CD1c-positive myeloid dendritic cell (primary cell): ENCODE data around the gene PIK3R3.
"Not testable (repeated sequence)": the region's sequence is repeated elsewhere in the genome, so short reads cannot be mapped to it uniquely, and the experiment has no call there.

Experiments used
- DNase-seq: peaks from one replicate; pipeline ENCODE4 v3.0.0-alpha.2; 2016; ENCODE audit errors: extremely low spot score

Gene PIK3R3

DNA sequence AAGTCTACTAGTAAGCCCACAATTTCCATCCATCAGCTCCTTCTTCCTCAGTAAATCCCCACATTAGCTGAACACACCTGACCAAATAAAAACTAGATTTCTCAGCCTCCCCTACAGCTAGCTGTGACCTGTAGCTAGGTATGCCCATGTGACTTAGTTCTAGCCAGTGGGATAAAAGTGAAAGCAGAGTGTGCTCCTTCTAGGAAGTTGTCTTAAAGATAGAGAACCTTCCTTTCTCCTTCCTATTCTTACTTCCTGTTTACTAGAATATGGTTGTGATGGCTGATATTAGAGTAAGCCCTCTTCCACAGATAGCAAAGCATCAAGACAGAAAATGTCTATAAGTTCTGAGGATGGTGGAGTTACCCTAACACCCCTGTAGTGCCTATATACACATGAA is 67.0 kb downstream of the PIK3R3 start:
- DNase-seq = peak; percentile 41

GRCh38 chr1:46064708-46065107 is 67.7 kb downstream of the PIK3R3 start:
- no peak for DNase-seq

GRCh38 chr1:46062651-46063319 is 69.6 kb downstream of the PIK3R3 start:
- no peak for DNase-seq

DNA sequence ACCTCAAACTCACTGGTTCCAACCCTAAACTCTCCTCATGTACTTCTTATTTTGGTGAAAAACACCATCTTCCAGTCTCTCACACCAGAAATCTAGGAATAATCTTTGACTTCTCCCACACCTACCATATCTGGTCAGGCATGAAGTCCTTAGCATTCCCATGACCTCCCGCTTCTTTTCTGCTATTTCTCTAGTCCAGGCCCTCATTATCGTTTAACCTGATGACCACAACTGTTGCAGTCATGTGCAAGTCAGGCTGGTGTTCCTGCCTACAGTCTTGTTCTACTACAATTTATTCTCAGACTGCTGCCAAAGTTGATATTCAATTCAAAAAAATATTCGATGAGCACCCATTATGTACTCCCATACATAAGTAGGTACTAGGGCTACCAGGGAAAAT is 71.3 kb downstream of the PIK3R3 start:
- DNase-seq = no peak

- no peak for DNase-seq
Observed at GRCh38 chr1:46058936-46059335, 73.5 kb downstream of the PIK3R3 start.

DNA sequence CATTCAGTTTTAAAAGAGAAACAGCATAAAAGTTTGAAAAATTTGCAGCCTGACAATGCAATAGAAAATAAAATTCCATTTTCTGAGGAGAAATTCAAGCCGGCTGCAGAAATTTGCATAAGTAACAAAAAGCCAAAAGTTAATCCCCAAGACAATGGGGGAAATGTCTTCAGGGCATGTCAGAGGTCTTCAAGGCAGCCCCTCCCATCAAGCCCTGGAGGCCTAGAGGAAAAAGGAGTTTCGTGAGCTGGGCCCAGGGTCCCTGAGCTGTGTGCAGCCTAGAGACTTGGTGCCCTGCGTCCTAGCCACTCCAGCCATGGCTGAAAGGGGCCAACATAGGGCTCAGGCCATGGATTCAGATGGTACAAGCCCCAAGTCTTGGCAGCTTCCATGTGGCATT is 74.6 kb downstream of the PIK3R3 start:
- no peak for DNase-seq

DNA sequence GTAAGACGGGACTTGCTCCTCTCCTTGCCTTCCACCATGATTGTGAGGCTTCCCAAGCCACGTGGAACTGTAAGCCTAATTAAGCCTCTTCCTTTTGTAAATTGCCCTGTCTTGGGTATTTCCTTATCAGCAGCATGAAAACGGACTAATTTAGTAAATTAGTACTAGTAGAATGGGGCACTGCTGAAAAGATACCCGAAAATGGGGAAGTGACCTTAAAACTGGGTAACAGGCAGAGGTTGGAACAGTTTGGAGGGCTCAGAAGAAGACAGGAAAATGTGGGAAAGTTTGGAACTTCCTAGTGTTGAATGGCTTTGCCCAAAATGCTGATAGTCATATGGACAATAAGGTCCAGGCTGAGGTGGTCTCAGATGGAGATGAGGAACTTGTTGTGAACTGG is 75.2 kb downstream of the PIK3R3 start:
- DNase-seq = not testable (repeated sequence)

DNA sequence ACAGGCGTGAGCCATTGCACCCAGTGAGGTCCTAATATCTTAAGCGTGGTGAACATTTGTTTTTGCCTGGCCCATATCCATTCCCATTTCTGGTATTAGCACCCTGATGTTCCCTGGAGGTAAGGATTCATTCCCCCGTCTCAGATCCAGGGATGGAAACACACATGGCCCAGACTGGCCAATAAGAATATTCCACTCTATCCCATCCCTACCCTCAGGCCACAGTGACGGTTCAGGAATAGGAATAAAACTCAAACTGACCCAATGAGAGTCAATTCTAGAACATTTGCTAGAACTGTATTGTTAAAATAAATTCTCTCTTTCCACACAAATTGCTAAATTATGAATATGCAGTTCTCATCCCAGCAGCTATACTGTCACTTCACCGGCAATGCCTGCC is 76.1 kb downstream of the PIK3R3 start:
- DNase-seq = no peak

GRCh38 chr1:46053734-46054133 is 78.7 kb downstream of the PIK3R3 start:
- no peak for DNase-seq

GRCh38 chr1:46044116-46044515 is 88.3 kb downstream of the PIK3R3 start:
- DNase-seq = no peak

- DNase-seq = peak; percentile 45
Observed at GRCh38 chr1:46043458-46044017, 88.9 kb downstream of the PIK3R3 start.

- no peak for DNase-seq
Observed at GRCh38 chr1:46041974-46042373, 90.5 kb downstream of the PIK3R3 start.

DNA sequence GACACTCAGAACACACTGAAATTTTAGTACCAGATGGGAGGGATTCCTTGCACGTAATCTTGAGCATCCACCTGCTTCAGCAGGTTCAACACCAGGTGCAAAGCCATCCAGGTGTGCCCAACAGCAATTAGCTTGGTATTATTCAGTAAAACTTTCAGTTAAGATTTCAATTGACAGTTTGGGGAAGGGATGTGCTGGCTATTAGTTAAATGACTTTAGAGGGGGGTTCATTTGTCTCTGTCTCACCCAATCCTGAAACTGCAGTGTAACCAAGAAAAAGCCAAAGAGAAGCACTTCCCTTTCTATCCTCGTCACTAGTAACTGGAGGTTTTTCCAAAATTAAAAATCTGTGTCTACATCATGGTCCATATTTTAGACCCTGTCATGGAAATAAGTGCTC is 90.9 kb downstream of the PIK3R3 start:
- DNase-seq = no peak

- DNase-seq = peak; percentile 11
Observed at GRCh38 chr1:46039571-46040052, 92.8 kb downstream of the PIK3R3 start.

DNA sequence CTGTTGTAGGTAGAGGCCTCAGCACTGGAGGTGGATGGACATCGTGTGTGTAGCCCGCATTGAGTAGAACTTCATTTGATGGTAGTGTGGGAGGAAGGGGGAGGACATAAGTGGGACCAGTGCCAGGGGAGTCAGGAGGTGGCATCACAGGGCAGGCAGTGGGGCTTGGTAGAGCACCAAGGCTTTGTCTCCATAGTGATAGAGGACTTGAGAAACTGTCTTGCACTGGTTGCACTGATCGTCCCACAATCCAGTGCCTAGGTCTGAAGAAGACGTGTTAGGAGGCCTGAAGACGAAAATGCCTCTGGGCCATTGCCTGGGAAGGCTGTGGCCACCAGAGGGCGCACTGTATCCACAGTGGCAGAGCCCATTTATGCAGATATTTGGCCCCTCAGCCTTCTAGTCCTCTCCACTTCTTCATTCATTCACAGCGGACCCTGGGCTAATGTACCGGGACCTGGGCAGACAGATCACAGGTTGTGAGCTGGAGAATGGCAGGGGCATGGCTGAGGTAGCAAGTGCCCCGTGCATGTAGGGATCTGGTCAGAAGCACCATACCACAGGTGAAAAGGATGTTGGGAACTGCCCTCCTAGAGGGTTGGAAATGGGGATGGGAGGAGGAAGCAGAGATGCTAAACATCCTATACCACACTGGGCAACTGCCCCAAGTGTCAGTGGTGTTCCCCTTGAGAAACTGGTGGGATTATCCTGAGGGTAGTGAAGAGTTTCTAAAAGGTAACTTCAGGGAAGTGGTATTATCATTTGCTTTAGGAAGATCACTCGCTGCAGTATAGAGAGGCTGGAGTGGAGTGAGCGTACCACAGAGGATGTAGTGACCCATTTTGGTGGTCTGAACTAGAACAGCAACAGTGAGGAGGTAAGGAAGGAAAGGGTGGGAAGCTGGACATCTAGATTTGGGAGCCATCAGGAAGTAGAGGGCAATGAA is 95.3 kb downstream of the PIK3R3 start:
- DNase-seq = peak; percentile 84

DNA sequence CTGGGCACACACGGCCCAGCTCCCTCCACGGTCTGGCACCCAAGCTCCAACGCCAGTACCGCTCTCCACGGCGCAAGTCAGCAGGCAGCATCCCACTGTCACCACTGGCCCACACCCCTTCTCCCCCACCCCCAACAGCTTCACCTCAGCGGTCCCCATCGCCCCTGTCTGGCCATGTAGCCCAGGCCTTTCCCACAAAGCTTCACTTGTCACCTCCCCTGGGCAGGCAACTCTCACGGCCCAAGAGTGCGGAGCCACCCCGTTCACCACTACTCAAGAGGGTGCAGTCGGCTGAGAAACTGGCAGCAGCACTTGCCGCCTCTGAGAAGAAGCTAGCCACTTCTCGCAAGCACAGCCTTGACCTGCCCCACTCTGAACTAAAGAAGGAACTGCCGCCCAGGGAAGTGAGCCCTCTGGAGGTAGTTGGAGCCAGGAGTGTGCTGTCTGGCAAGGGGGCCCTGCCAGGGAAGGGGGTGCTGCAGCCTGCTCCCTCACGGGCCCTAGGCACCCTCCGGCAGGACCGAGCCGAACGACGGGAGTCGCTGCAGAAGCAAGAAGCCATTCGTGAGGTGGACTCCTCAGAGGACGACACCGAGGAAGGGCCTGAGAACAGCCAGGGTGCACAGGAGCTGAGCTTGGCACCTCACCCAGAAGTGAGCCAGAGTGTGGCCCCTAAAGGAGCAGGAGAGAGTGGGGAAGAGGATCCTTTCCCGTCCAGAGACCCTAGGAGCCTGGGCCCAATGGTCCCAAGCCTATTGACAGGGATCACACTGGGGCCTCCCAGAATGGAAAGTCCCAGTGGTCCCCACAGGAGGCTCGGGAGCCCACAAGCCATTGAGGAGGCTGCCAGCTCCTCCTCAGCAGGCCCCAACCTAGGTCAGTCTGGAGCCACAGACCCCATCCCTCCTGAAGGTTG is 97.6 kb downstream of the PIK3R3 start:
- no peak for DNase-seq

DNA sequence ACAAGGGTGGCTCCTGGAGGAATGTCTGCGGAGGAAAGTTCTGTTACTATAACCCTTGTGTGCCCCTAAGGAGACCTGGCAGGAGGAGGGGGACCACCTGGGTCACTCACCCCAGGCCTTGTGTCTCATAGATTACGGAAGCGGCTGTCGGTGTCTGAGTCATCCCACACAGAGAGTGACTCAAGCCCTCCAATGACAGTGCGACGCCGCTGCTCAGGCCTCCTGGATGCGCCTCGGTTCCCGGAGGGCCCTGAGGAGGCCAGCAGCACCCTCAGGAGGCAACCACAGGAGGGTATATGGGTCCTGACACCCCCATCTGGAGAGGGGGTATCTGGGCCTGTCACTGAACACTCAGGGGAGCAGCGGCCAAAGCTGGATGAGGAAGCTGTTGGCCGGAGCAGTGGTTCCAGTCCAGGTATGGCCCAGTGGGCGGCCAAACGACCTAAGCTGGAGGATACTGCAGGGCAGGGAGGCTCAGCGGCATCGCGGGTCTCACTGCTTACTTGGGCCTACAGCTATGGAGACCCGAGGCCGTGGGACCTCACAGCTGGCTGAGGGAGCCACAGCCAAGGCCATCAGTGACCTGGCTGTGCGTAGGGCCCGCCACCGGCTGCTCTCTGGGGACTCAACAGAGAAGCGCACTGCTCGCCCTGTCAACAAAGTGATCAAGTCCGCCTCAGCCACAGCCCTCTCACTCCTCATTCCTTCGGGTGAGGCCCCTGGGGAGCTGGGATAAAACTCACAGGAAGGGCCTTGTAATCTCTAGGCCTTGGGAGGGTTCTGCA is 101.4 kb downstream of the PIK3R3 start:
- no peak for DNase-seq

DNA sequence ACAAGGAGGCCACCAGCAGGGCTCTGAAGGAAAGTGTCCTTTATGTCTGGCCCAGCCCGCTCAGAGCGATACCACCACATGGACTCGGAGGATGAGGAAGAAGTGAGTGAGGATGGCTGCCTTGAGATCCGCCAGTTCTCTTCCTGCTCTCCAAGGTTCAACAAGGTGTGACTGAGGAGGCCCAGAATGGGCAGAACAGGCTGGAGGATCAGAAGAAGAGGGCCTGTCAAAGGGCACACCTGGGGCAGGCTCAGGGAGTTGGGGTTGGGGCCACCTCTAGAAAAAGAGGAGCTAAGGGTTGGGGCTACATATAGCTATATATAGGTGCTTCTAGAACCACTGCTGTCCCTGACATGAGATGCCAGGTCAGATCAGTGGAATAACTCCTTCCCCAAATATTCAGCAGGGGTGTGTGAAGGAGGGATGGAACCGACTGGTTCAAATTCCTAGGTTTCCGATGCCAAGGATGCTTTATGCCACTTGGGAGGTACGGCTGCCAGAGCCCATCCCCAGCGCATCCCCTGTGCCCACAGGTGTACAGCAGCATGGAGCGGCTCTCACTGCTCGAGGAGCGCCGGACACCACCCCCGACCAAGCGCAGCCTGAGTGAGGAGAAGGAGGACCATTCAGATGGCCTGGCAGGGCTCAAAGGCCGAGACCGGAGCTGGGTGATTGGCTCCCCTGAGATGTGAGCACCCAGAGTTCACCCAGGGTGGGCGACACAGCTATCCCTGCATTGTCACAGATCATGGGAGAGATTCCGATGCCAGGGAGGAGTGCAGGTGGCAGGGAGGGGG is 102.2 kb downstream of the PIK3R3 start:
- no peak for DNase-seq

DNA sequence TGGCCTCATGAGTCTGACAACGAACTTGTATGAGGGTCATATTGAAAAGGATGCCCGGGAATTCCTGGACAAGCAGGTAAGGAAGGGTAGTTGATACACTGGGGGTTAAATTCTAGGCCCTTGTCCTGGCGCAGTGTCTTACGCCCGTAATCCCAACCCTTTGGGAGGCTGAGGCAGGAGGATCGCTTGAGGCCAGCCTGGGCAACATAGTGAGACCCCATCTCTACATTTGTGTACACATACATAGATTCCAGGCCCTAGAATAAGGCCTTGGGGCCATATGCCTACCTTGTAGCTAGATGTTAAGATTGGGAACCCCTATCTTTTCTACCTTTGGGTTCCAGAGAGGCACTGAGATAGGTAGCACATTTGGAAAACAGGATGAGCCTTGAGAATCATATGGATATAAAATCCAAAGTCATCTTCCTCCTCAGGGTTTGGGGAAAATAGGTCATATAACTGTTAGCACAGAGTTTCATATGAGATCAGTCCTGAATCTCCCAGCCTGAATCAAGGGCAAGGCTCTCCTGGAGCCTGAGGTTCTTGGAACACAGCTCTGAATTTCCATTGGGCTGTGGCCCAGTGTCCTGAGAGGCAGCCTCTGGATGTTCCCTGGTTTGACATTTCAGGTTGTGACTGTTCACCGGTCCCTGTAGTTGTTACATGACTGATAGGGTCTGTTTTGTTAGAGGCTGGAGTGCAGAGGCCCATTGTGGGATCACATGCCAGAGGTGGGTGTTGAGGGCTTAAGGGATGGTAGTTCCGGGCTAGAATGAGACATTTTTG is 104.4 kb downstream of the PIK3R3 start:
- DNase-seq = no peak
